Mesenchymal stem cell (in vitro differentiated cells and primary cell): ENCODE results near the gene ASCL5.

ENCODE experiments used
- DNase-seq: peaks from one replicate; pipeline ENCODE4 v3.0.0-alpha.2; 2013
- H2AFZ ChIP-seq: one replicate; pipeline ENCODE4 v1.6.1; 2013; ENCODE audit warnings: low read depth, mild to moderate bottlenecking, control low read depth, inconsistent platforms, low read length, moderate library complexity
- H2AK5ac ChIP-seq: 2 replicates; pipeline ENCODE4 v1.6.1; 2013; ENCODE audit warnings: low read length, moderate library complexity, mild to moderate bottlenecking, inconsistent platforms; ENCODE audit not compliant: severe bottlenecking
- H2BK120ac ChIP-seq: one replicate; pipeline ENCODE4 v1.6.1; 2013; ENCODE audit warnings: low read depth, mild to moderate bottlenecking, inconsistent platforms, low read length, moderate library complexity
- H2BK12ac ChIP-seq, 2 experiments: one replicate each; pipeline ENCODE4 v1.6.1; 2013; ENCODE audit warnings: inconsistent platforms in 2 of 2, low read length in 2 of 2, mild to moderate bottlenecking in 2 of 2, moderate library complexity in 2 of 2, control low read depth in 1 of 2
- H2BK15ac ChIP-seq: one replicate; pipeline ENCODE4 v1.6.1; 2013; ENCODE audit warnings: mild to moderate bottlenecking, low read depth, inconsistent platforms; ENCODE audit not compliant: poor library complexity, severe bottlenecking
- H2BK5ac ChIP-seq: 2 replicates; pipeline ENCODE4 v1.6.1; 2013; ENCODE audit warnings: low read depth, mild to moderate bottlenecking, low read length, control low read depth, inconsistent platforms; ENCODE audit not compliant: poor library complexity, severe bottlenecking
- H3K14ac ChIP-seq, 2 experiments: one replicate each; pipeline ENCODE4 v1.6.1; 2013; ENCODE audit warnings: inconsistent platforms in 2 of 2, low read length in 2 of 2, control low read depth in 1 of 2, mild to moderate bottlenecking in 1 of 2, moderate library complexity in 1 of 2
- H3K18ac ChIP-seq, 2 experiments: one replicate each; pipeline ENCODE4 v1.6.1; 2013; ENCODE audit warnings: inconsistent platforms in 2 of 2, low read length in 2 of 2, control low read depth in 1 of 2, low read depth in 1 of 2, mild to moderate bottlenecking in 1 of 2
- H3K23ac ChIP-seq, 2 experiments: one replicate each; pipeline ENCODE4 v1.6.1; 2013; ENCODE audit warnings: inconsistent platforms in 2 of 2, low read length in 2 of 2, mild to moderate bottlenecking in 2 of 2, moderate library complexity in 2 of 2, control low read depth in 1 of 2
- H3K27ac ChIP-seq: 2 replicates; pipeline ENCODE4 v1.5.1; 2013; ENCODE audit warnings: mild to moderate bottlenecking, moderate library complexity, low read length, control low read depth, inconsistent platforms; ENCODE audit not compliant: poor library complexity, severe bottlenecking
- H3K27me3 ChIP-seq, 2 experiments: 2 replicates each; pipeline versions ENCODE4 v1.6.1 to v1.7.0; 2013; ENCODE audit warnings: low read length in 2 of 2, mild to moderate bottlenecking in 2 of 2, moderate library complexity in 2 of 2, control low read depth in 1 of 2, inconsistent platforms in 1 of 2; ENCODE audit not compliant: control insufficient read depth in 1 of 2, insufficient read depth in 1 of 2
- H3K36me3 ChIP-seq, 2 experiments: 2 replicates each; pipeline versions ENCODE4 v1.6.1 to v1.7.0; 2013; ENCODE audit warnings: low read length in 2 of 2, control low read depth in 1 of 2, inconsistent platforms in 1 of 2, low read depth in 1 of 2, mild to moderate bottlenecking in 1 of 2; ENCODE audit not compliant: insufficient read depth in 2 of 2, control insufficient read depth in 1 of 2
- H3K4ac ChIP-seq, 2 experiments: one replicate each; pipeline ENCODE4 v1.6.1; 2013; ENCODE audit warnings: inconsistent platforms in 2 of 2, low read length in 2 of 2, mild to moderate bottlenecking in 2 of 2, moderate library complexity in 2 of 2, control low read depth in 1 of 2, low read depth in 1 of 2
- H3K4me1 ChIP-seq: 2 replicates; pipeline ENCODE4 v1.6.1; 2013; ENCODE audit warnings: low read depth, low read length, control low read depth; ENCODE audit not compliant: control insufficient read depth, insufficient read depth
- H3K4me2 ChIP-seq: 2 replicates; pipeline ENCODE4 v1.6.1; 2013; ENCODE audit warnings: low read length, mild to moderate bottlenecking, inconsistent platforms; ENCODE audit not compliant: poor library complexity, severe bottlenecking
- H3K4me3 ChIP-seq, 2 experiments: 2 replicates each; pipeline versions ENCODE4 v1.5.1 to v1.7.0; 2013; ENCODE audit warnings: low read length in 2 of 2, mild to moderate bottlenecking in 2 of 2, control low read depth in 1 of 2, low read depth in 1 of 2; ENCODE audit not compliant: insufficient read depth in 1 of 2
- H3K79me1 ChIP-seq: replicated peaks from 2 replicates; pipeline ENCODE4 v1.6.1; 2013; ENCODE audit warnings: mild to moderate bottlenecking, control low read depth, low read length, inconsistent platforms; ENCODE audit not compliant: poor library complexity, severe bottlenecking
- H3K9ac ChIP-seq: 2 replicates; pipeline ENCODE4 v1.7.0; 2013; ENCODE audit warnings: mild to moderate bottlenecking, low read length, moderate library complexity
- H3K9me3 ChIP-seq: 2 replicates; pipeline ENCODE4 v1.7.0; 2013; ENCODE audit warnings: mild to moderate bottlenecking, low read length; ENCODE audit not compliant: control insufficient read depth
- H4K8ac ChIP-seq: one replicate; pipeline ENCODE4 v1.6.1; 2013; ENCODE audit warnings: inconsistent platforms, mild to moderate bottlenecking, low read length, moderate library complexity
- H4K91ac ChIP-seq: one replicate; pipeline ENCODE4 v1.6.1; 2013; ENCODE audit warnings: mild to moderate bottlenecking, low read length, inconsistent platforms
- WGBS: methylation state at CpG from one replicate; pipeline ENCODE4 v1.1.7; 2013; ENCODE audit warnings: mixed read lengths; 5-methylcytosine and 5-hydroxymethylcytosine counted together

ASCL5 gene

DNA sequence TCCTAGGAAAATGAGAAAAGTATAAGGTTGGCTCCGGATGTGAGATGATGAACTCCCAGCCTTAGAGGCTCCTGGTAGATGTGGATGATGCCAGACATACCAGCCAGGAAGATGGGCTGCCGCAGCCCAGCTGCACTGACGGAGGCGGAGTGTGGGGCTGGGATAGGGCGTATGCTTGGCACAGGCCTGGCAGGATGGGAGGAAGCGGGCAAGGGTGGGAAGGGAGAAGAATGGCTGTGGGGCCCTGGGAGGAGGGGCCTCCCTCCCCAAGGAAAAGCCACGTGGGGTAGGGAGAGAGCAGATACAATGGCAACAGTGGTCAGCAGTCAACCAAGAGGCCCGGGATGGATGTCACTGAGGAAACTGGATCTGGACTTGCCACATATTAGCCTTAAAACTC, 62.2 kb downstream of the ASCL5 start:
- no peak overlapping the region for H3K27ac ChIP-seq
- H3K23ac ChIP-seq = peak overlapping the region in 1 of 2 experiments; percentile 42
- 85% methylated on average over 8 of the region's 8 CpGs for WGBS
- H3K4ac ChIP-seq = no peak overlapping the region
- H3K18ac ChIP-seq = no peak overlapping the region
- H3K4me3 ChIP-seq = no peak overlapping the region
- DNase-seq = no peak
- H3K36me3 ChIP-seq = no peaks in the 10 kb centered on the region
- H3K27me3 ChIP-seq = peaks cover 60 to 83% of the 10 kb centered on the region in 2 experiments
- H3K4me2 ChIP-seq = no peak overlapping the region
- no peaks in the 10 kb centered on the region for H3K79me1 ChIP-seq
- H3K14ac ChIP-seq = no peak overlapping the region
- H2BK15ac ChIP-seq = no peak overlapping the region
- no peaks in the 10 kb centered on the region for H3K9me3 ChIP-seq
- no peak overlapping the region for H2AK5ac ChIP-seq
- no peak overlapping the region for H2BK120ac ChIP-seq
- H2BK5ac ChIP-seq = no peak overlapping the region
- H4K8ac ChIP-seq = no peak overlapping the region
- H3K9ac ChIP-seq = no peak overlapping the region
- H2BK12ac ChIP-seq = no peak overlapping the region
- peaks cover 5% of the 10 kb centered on the region for H3K4me1 ChIP-seq
- H4K91ac ChIP-seq = no peak overlapping the region
- no peak overlapping the region for H2AFZ ChIP-seq
